Ishikawa (cell line): ENCODE results near the gene UBE2M.

Experiments used
- CEBPB ChIP-seq: IDR thresholded peaks from 2 replicates; pipeline ENCODE4 v1.6.1; 2012
- CREB1 ChIP-seq: IDR thresholded peaks from 2 replicates; pipeline ENCODE4 v1.6.1; 2012; ENCODE audit warnings: low read depth
- EGR1 ChIP-seq: IDR thresholded peaks from 2 replicates; pipeline ENCODE4 v1.6.1; 2012
- EP300 ChIP-seq: IDR thresholded peaks from 2 replicates; pipeline ENCODE4 v1.6.1; 2012; ENCODE audit warnings: borderline replicate concordance
- FOXM1 ChIP-seq: IDR thresholded peaks from 2 replicates; pipeline ENCODE4 v1.6.1; 2012; ENCODE audit warnings: low read depth, borderline replicate concordance
- NFIC ChIP-seq: IDR thresholded peaks from 2 replicates; pipeline ENCODE4 v1.6.1; 2012
- RAD21 ChIP-seq: IDR thresholded peaks from 2 replicates; pipeline ENCODE4 v1.6.1; 2012; ENCODE audit warnings: low read depth
- TAF1 ChIP-seq: IDR thresholded peaks from 2 replicates; pipeline ENCODE4 v1.6.1; 2012; ENCODE audit warnings: low read depth, mild to moderate bottlenecking
- TCF12 ChIP-seq: IDR thresholded peaks from 2 replicates; pipeline ENCODE4 v1.6.1; 2012; ENCODE audit warnings: low read depth
- TEAD4 ChIP-seq: IDR thresholded peaks from 2 replicates; pipeline ENCODE4 v1.6.1; 2012
- YY1 ChIP-seq: IDR thresholded peaks from 2 replicates; pipeline ENCODE4 v1.6.1; 2012; ENCODE audit warnings: low read depth
- ZBTB7A ChIP-seq: IDR thresholded peaks from 2 replicates; pipeline ENCODE4 v1.6.1; 2012; ENCODE audit warnings: low read depth
- TF ChIP-seq, protein P1 (sequence below): IDR thresholded peaks from 2 replicates; pipeline ENCODE4 v1.6.1; 2012; ENCODE audit warnings: low read depth, mild to moderate bottlenecking
- TF ChIP-seq, protein P2 (sequence below): IDR thresholded peaks from 2 replicates; pipeline ENCODE4 v1.6.1; 2012
- TF ChIP-seq, protein P3 (sequence below): IDR thresholded peaks from 2 replicates; pipeline ENCODE4 v1.6.1; 2012

Gene UBE2M

DNA sequence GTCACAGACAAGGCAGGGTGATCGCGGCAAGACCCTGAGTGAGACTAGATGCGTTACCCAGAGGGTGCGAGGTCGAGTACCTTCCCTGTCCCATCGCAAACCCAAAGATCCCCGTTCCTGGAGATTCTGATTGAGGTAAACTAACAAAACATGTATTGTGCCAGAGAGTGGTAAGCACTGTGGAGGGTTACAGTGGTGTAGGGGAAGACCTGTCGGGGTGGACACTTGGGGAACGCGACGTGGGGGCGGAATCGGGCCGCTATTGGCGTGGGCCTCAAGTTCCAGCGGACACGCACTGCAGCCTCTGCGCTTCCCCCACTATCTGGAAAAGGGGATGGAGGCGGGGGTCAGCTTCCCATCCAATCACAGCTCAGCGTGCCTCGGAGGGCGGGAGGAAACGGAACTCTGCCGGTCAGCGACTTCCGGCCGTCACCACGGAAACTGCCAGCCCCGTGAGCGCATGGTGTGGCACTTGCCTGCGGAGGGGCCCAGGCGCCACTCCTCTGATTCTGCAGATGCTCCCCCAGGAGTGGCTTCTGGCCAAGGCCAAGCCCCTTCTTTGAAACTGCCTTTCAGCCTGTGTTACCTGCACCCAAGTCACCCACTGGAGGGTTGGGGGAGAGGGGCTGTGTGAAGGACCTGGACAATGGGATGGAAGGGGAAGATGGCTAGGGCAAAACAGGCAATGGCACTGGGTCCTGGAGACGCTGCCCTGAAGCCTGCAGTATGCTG is 1.0 kb upstream of the UBE2M start:
- TF ChIP-seq CEBPB (no peak), YY1 (peak; percentile 47), TAF1 (peak; percentile 53; the same call in 1 of the 2 replicates), EGR1 (peak; percentile 43; the same call in 1 of the 2 replicates), FOXM1 (no peak), TEAD4 (no peak), NFIC (0 out of 2 replicates have a peak, but pooled peaks have one; percentile 10), EP300 (no peak), TCF12 (peak; percentile 55), ZBTB7A (no peak), CREB1 (no peak), RAD21 (no peak)
- TF ChIP-seq, protein P1, sequence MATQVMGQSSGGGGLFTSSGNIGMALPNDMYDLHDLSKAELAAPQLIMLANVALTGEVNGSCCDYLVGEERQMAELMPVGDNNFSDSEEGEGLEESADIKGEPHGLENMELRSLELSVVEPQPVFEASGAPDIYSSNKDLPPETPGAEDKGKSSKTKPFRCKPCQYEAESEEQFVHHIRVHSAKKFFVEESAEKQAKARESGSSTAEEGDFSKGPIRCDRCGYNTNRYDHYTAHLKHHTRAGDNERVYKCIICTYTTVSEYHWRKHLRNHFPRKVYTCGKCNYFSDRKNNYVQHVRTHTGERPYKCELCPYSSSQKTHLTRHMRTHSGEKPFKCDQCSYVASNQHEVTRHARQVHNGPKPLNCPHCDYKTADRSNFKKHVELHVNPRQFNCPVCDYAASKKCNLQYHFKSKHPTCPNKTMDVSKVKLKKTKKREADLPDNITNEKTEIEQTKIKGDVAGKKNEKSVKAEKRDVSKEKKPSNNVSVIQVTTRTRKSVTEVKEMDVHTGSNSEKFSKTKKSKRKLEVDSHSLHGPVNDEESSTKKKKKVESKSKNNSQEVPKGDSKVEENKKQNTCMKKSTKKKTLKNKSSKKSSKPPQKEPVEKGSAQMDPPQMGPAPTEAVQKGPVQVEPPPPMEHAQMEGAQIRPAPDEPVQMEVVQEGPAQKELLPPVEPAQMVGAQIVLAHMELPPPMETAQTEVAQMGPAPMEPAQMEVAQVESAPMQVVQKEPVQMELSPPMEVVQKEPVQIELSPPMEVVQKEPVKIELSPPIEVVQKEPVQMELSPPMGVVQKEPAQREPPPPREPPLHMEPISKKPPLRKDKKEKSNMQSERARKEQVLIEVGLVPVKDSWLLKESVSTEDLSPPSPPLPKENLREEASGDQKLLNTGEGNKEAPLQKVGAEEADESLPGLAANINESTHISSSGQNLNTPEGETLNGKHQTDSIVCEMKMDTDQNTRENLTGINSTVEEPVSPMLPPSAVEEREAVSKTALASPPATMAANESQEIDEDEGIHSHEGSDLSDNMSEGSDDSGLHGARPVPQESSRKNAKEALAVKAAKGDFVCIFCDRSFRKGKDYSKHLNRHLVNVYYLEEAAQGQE: no peak
- TF ChIP-seq, protein P2, sequence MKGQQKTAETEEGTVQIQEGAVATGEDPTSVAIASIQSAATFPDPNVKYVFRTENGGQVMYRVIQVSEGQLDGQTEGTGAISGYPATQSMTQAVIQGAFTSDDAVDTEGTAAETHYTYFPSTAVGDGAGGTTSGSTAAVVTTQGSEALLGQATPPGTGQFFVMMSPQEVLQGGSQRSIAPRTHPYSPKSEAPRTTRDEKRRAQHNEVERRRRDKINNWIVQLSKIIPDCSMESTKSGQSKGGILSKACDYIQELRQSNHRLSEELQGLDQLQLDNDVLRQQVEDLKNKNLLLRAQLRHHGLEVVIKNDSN: no peak
- TF ChIP-seq, protein P3, sequence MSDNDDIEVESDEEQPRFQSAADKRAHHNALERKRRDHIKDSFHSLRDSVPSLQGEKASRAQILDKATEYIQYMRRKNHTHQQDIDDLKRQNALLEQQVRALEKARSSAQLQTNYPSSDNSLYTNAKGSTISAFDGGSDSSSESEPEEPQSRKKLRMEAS: peak; percentile 97

GRCh38 chr19:58558623-58559274 is 338 bp upstream of the UBE2M start:
- TF ChIP-seq CEBPB (no peak), RAD21 (no peak), TEAD4 (peak; percentile 29; the same call in 1 of the 2 replicates), EP300 (no peak), NFIC (no peak), EGR1 (peak; percentile 31; the same call in 1 of the 2 replicates), CREB1 (peak; percentile 88), TAF1 (peak; percentile 63), ZBTB7A (no peak), YY1 (peak; percentile 96), TCF12 (peak; percentile 48; the same call in 1 of the 2 replicates), FOXM1 (no peak; the same call in 1 of the 2 replicates)
- TF ChIP-seq, protein P2: no peak; the same call in 1 of the 2 replicates
- TF ChIP-seq, protein P1: no peak
- TF ChIP-seq, protein P3: peak; percentile 87

DNA sequence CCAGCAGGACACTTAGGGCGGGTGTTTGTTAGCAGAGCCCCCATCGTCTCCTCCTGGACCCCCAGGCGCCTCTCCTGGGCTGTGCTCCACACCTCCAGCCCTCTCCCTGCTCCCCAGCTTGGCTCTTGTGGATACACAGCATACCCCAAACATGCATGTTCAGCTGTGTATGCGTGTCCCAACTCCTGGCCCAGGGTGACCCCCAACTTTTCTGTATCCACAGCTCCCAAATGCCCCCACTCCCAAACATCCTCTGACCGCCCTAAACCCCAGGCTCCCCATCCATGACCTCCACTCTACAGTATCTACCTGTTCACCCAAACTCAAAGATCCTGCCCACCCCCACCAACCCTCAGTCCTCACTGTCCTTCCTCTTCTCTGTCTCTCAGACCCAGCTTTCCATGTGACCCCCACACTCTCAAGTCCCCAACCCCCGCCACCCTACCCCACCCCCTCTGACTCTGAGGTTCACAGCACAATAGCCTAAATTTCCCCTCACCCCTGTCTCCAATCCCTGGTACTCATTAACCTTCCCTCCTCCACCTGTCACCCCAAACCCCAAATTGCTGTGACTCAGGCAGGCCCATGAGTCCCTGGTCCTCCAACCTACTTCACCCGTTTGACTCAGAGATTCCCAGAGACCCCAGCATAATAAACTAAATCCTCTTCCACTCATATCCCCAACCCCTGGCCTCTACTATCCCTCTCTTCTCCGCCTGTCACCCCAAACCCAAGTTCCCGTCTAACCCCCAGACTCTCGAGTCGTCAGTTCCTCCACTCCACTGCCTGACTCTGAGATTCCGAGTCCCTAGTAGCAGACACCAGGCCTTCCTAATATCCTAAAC is 968 bp downstream of the UBE2M start:
- TF ChIP-seq, protein P2: no peak
- TF ChIP-seq ZBTB7A (no peak), CREB1 (no peak), RAD21 (no peak), TCF12 (no peak), FOXM1 (no peak), TAF1 (no peak), EP300 (no peak), EGR1 (no peak), YY1 (no peak), CEBPB (no peak), TEAD4 (no peak), NFIC (no peak)
- TF ChIP-seq, protein P1: no peak
- TF ChIP-seq, protein P3: no peak
